Peyer's patch (tissue), 4 donors: ENCODE data around the gene CENPVL1. TPM values are rescaled to one million over a fixed set of nuclear protein-coding genes. Genes with fewer than 3 reads are reported as not detected.
A peak's percentile ranks its signal among the peaks of the same experiment; 100 is the strongest.

Experiments used
- DNase-seq, 3 donors: peaks; one replicate each; pipeline ENCODE4 v3.0.0-alpha.2; 2017 to 2019
- H3K27ac ChIP-seq, 4 donors: fragments of 200-600 bp; sonication (generic); one replicate each; pipeline ENCODE4 v1.5.1; 2016 to 2019
- H3K27me3 ChIP-seq, 2 donors: fragments of 200-600 bp; sonication (generic); one replicate each; pipeline ENCODE4 v1.5.1; 2019
- H3K36me3 ChIP-seq, 3 donors: fragments of 200-600 bp; sonication (generic); one replicate each; pipeline ENCODE4 v1.5.1; 2016 to 2019
- H3K4me1 ChIP-seq, 4 donors: fragments of 200-600 bp; sonication (generic); one replicate each; pipeline ENCODE4 v1.5.1; 2016 to 2019
- H3K4me3 ChIP-seq, 4 donors: fragments of 200-600 bp; sonication (generic); 1 replicate in 3 of 4; 2 replicates in 1 of 4; pipeline ENCODE4 v1.5.1; 2016 to 2019; ENCODE audit warnings: mild to moderate bottlenecking in 1 of 4
- H3K9me3 ChIP-seq, 4 donors: fragments of 200-600 bp; sonication (generic); one replicate each; pipeline ENCODE4 v1.5.1; 2016 to 2019; ENCODE audit warnings: mild to moderate bottlenecking in 1 of 4
- POLR2A ChIP-seq, 2 donors: fragments of 450-650 bp; IDR thresholded peaks; one replicate each; pipeline ENCODE4 v1.5.1; 2017; ENCODE audit warnings: antibody characterized with exemption in 2 of 2, mild to moderate bottlenecking in 2 of 2, moderate library complexity in 2 of 2
- total RNA-seq, 4 donors: library from RNA; depleted of rRNA; stranded (reverse); fragments of >200 nt; gene quantifications; one replicate each; pipeline ENCODE4 v1.1.0, GENCODE V29; 2016
- TF ChIP-seq, protein P1 (sequence below), 6 experiments: fragments of 450-650 bp in 4 of 6; fragments of 200-600 bp in 2 of 6; sonication (generic) in 1 of 6; IDR thresholded peaks; one replicate each; pipeline ENCODE4 v1.5.1; 2017 to 2019; ENCODE audit warnings: antibody characterized with exemption in 6 of 6, mild to moderate bottlenecking in 3 of 6, moderate library complexity in 1 of 6

The CENPVL1 gene
- total RNA-seq, 4 donors from 2014 or later, result not detected

DNA sequence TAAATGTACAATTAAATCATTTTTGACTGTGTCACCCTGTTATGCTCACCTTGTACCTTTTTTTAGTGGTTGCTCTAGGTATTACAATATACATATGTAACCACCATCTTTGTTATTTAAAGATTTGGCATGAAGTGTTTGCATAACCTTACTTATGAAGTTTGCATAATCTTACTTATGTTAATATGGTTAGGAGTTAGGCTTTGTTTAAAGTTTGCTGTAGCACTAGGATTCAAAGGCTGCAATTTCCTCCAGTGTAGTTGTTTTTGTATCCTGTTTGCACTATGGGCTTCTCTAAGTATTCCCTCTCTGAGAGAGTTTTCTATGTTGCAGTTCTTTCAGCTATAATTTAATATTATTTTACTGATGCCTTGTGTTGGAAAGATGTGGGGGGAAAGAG lies 17.9 kb downstream of the CENPVL1 start:
- Histone ChIP-seq H3K4me1 (no peaks in the 10 kb centered on the region), H3K4me3 (no peak overlapping the region), H3K36me3 (no peaks in the 10 kb centered on the region), H3K9me3 (no peaks in the 10 kb centered on the region), H3K27me3 (no peaks in the 10 kb centered on the region), H3K27ac (no peak overlapping the region)
- TF ChIP-seq, protein P1, sequence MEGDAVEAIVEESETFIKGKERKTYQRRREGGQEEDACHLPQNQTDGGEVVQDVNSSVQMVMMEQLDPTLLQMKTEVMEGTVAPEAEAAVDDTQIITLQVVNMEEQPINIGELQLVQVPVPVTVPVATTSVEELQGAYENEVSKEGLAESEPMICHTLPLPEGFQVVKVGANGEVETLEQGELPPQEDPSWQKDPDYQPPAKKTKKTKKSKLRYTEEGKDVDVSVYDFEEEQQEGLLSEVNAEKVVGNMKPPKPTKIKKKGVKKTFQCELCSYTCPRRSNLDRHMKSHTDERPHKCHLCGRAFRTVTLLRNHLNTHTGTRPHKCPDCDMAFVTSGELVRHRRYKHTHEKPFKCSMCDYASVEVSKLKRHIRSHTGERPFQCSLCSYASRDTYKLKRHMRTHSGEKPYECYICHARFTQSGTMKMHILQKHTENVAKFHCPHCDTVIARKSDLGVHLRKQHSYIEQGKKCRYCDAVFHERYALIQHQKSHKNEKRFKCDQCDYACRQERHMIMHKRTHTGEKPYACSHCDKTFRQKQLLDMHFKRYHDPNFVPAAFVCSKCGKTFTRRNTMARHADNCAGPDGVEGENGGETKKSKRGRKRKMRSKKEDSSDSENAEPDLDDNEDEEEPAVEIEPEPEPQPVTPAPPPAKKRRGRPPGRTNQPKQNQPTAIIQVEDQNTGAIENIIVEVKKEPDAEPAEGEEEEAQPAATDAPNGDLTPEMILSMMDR (IDR thresholded peaks at IDR 0.05), result no peak
- TF ChIP-seq POLR2A (IDR thresholded peaks at IDR 0.05), result no peak
- no peak for DNase-seq

DNA sequence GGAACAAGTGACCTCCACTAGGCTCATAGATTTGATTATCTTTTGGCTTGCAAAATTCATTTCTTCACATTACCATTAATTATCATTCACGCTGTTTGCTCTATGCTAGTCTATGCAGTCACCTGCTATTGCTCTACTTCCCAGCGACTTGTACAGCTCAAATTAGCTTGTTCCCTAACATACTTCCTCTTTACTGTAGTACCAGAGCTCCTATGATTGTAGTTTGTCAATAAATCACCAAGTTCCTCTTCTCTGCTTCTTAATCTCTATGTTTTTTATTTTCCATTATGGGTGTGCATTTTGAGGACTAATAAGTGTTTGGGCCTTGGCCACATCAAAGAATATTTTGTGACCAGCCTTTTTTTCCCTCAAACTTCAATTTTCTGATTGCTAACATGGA lies 26.8 kb downstream of the CENPVL1 start:
- DNase-seq, result no peak
- H3K4me1 ChIP-seq, result no peaks in the 10 kb centered on the region
- no peaks in the 10 kb centered on the region for H3K9me3 ChIP-seq
- H3K27ac ChIP-seq, result no peak overlapping the region
- no peaks in the 10 kb centered on the region for H3K36me3 ChIP-seq
- H3K27me3 ChIP-seq, result no peaks in the 10 kb centered on the region
- no peak overlapping the region for H3K4me3 ChIP-seq
- TF ChIP-seq POLR2A (IDR thresholded peaks at IDR 0.05), result no peak
- TF ChIP-seq, protein P1 (IDR thresholded peaks at IDR 0.05), result no peak

DNA sequence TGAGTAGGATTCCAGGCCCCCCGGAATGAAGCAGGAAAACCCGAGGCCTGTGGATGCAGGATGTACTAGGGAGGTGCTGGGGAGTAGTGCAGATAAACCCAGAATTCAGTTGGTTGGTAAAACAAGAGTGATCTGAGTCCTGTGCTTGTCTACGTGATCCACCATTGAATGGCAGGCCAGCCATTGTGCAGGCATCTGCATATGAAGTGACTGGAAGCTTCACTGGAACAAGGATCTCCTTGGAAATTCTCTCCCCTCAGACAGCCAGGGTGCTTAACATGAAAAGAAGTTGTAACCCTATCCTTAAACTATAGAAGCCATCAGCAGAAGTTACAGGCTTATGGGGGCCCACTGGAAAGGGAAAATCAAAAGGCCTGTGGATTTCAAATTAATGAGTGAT lies 32.3 kb downstream of the CENPVL1 start:
- TF ChIP-seq POLR2A (IDR thresholded peaks at IDR 0.05), result no peak
- TF ChIP-seq, protein P1 (IDR thresholded peaks at IDR 0.05), result no peak
- Histone ChIP-seq H3K36me3 (no peaks in the 10 kb centered on the region), H3K4me1 (no peaks in the 10 kb centered on the region), H3K4me3 (no peak overlapping the region), H3K27me3 (no peaks in the 10 kb centered on the region), H3K27ac (no peak overlapping the region), H3K9me3 (peaks cover 0 to 2% (median 0%) of the 10 kb centered on the region in 4 donors)
- no peak for DNase-seq

DNA sequence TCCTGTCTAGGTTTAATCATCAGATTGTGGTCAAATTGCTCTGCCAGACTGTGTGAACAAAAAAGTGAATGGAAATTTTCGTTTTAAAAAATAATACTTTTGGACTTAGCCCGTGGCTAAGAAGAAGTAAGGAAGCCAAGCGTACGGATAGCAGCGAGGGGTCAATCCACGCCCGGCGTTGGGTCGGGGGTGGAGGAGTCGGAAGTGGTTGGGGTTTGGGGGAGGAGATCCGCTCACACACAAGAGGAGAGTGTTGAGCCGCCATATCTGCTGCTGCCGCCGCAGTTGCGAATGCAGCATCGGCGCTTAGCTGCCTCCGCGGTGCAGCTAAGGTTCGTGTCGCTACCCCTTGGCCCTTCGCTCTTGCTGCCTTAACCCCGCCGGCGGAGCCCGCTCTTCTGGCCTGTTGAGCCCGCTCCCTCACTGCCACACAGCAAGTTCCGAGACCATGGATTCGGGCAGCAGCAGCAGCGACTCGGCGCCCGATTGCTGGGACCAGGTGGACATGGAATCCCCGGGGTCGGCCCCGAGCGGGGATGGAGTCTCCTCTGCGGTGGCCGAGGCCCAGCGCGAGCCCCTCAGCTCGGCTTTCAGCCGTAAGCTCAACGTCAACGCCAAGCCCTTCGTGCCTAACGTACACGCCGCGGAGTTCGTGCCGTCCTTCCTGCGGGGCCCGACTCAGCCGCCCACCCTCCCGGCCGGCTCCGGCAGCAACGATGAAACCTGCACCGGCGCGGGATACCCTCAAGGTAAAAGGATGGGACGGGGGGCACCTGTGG lies 33.1 kb downstream of the CENPVL1 start, which contains the start of gene GSPT2:
TSS of gene GSPT2 (plus strand) at position 264 of the 779 bp plus-strand sequence. CDS start at position 449, 185 bp downstream.
- Histone ChIP-seq H3K36me3 (no peaks in the 10 kb centered on the region), H3K27me3 (no peaks in the 10 kb centered on the region), H3K4me3 (peak within 1 kb of the TSS; percentile 57 to 73 (median 60)), H3K4me1 (no peaks in the 10 kb centered on the region), H3K27ac (peak within 1 kb of the TSS; percentile 46 to 74 (median 68)), H3K9me3 (peaks cover 0 to 2% (median 0%) of the 10 kb centered on the region in 4 donors)
- peak in 1 of 2 donors; percentile 25 for TF ChIP-seq POLR2A (IDR thresholded peaks at IDR 0.05)
- TF ChIP-seq, protein P1 (IDR thresholded peaks at IDR 0.05), result no peak
- DNase-seq, result peak; percentile 54 to 78 (median 61)

DNA sequence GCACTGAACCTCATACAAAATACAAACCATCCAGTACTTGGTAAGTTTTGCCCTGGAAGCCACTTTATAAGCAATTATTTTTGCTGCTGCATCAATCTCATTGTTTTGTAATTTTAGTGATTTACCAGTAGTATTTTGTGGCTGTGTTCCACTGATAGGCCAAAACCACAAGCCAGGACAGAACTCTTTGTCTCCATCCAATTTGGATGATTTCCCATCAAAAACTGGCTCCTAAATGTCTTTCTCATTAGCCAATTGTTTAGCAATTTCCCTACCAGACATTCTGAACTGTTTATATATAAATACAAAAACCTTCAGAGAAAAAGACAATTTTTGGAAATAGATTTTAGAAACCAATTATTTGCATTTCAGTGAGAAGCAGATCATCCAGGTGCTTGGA lies 37.4 kb downstream of the CENPVL1 start:
- Histone ChIP-seq H3K27me3 (no peaks in the 10 kb centered on the region), H3K4me3 (no peak overlapping the region), H3K9me3 (peaks cover 0 to 2% (median 0%) of the 10 kb centered on the region in 4 donors), H3K36me3 (no peaks in the 10 kb centered on the region), H3K27ac (no peak overlapping the region), H3K4me1 (no peaks in the 10 kb centered on the region)
- DNase-seq, result no peak
- no peak for TF ChIP-seq POLR2A (IDR thresholded peaks at IDR 0.05)
- TF ChIP-seq, protein P1 (IDR thresholded peaks at IDR 0.05), result no peak
